ENCODE measurements around the gene GDPD1.

GDPD1 gene

DNA sequence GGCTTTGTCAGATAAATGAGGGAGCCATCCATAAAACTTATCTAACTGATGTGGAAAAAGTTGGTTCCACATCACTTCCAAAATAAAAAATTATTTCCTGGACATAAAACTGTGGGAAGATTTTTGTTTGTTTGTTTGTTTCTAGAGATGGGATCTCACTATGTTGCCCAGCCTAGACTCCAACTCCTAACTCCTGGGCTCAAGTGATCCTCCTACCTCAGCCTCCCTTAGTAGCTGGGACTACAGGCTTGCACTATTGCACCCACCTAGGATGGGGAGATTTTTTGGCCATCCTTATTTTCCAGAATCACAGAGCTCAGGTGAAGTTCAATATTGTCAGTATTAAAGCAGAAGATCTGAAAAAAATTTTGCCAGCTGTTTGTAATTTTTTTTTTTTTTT, 34.3 kb upstream of the GDPD1 start:
- H2BK12ac ChIP-seq (ENCODE audit: low read length): no peak overlapping the region
- no peak overlapping the region for H2BK5ac ChIP-seq (ENCODE audit: low read depth, low read length, poor library complexity)
- no peaks in the 10 kb centered on the region for H3K79me1 ChIP-seq (ENCODE audit: low read length)

DNA sequence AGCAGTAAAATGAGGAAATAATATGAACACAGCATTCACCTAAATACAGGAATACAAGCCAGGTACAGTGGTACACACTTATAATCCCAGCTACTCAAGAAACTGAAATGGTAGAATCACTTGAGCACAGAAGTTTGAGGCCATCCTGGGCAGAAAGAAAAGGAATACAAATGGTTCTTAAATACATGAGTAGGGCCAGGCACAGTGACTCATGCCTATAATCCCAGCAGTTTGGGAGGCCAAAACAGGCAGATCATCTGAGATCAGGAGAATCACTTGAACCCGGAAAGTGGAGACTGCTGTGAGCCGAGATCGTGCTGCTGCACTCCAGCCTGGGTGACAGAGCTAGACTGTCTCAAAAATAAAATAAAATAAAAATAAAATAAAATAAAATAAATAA, 33.5 kb upstream of the GDPD1 start:
- Histone ChIP-seq H3K4ac (ENCODE audit: low read depth, low read length) (no peak overlapping the region), H3K23ac (ENCODE audit: low read length) (no peak overlapping the region), H3K9ac (ENCODE audit: low read length) (no peak overlapping the region), H3K79me1 (ENCODE audit: low read length) (no peaks in the 10 kb centered on the region), H4K8ac (ENCODE audit: low read depth, low read length) (no peak overlapping the region), H3K14ac (ENCODE audit: low read length) (no peak overlapping the region), H2BK120ac (ENCODE audit: insufficient read depth, low read length, poor library complexity) (no peak overlapping the region), H3K4me3 (ENCODE audit: low read depth, low read length) (no peak overlapping the region), H4K12ac (ENCODE audit: low read depth, low read length) (peak overlapping the region; percentile 54), H3K36me3 (ENCODE audit: control insufficient read depth in 1 of 2, insufficient read depth in 2 of 2, low read length in 2 of 2) (peaks cover 12% of the 10 kb centered on the region in 2 experiments), H2AFZ (ENCODE audit: insufficient read depth, low read length, poor library complexity) (no peak overlapping the region), H3K9me3 (ENCODE audit: insufficient read depth, low read depth, low read length) (no peaks in the 10 kb centered on the region), H3K4me2 (ENCODE audit: low read length) (no peak overlapping the region), H3K27ac (ENCODE audit: low read depth, low read length) (no peak overlapping the region), H3K79me2 (ENCODE audit: control insufficient read depth, insufficient read depth, low read length, poor library complexity) (no peaks in the 10 kb centered on the region), H2AK5ac (ENCODE audit: low read length) (no peak overlapping the region), H3K27me3 (ENCODE audit: insufficient read depth, low read length) (no peaks in the 10 kb centered on the region), H2BK12ac (ENCODE audit: low read length) (no peak overlapping the region), H2BK5ac (ENCODE audit: low read depth, low read length, poor library complexity) (no peak overlapping the region), H3K4me1 (ENCODE audit: control insufficient read depth in 1 of 2, insufficient read depth in 2 of 2, low read length in 2 of 2) (no peaks in the 10 kb centered on the region), H3K18ac (ENCODE audit: low read length) (no peak overlapping the region), H4K91ac (ENCODE audit: low read depth, low read length) (no peak overlapping the region)
- no CpG with 5 or more reads among the region's 3 CpGs for WGBS (ENCODE audit: extremely low coverage, insufficient coverage, insufficient read length)
- no peak for DNase-seq

More for the DNA sequence above, 34.3 kb upstream of the GDPD1 start:
- no peak overlapping the region for H4K91ac ChIP-seq (ENCODE audit: low read depth, low read length)
- no peaks in the 10 kb centered on the region for H3K27me3 ChIP-seq (ENCODE audit: insufficient read depth, low read length)
- peaks cover 13 to 17% of the 10 kb centered on the region in 2 experiments for H3K36me3 ChIP-seq (ENCODE audit: control insufficient read depth in 1 of 2, insufficient read depth in 2 of 2, low read length in 2 of 2)
- H3K27ac ChIP-seq (ENCODE audit: low read depth, low read length): no peak overlapping the region
- no peak overlapping the region for H3K23ac ChIP-seq (ENCODE audit: low read length)
- no peak for DNase-seq
- H3K4me1 ChIP-seq (ENCODE audit: control insufficient read depth in 1 of 2, insufficient read depth in 2 of 2, low read length in 2 of 2): no peaks in the 10 kb centered on the region
- no peaks in the 10 kb centered on the region for H3K9me3 ChIP-seq (ENCODE audit: insufficient read depth, low read depth, low read length)
- H4K8ac ChIP-seq (ENCODE audit: low read depth, low read length): no peak overlapping the region
- H3K4me2 ChIP-seq (ENCODE audit: low read length): no peak overlapping the region
- no peaks in the 10 kb centered on the region for H3K79me2 ChIP-seq (ENCODE audit: control insufficient read depth, insufficient read depth, low read length, poor library complexity)
- no peak overlapping the region for H3K18ac ChIP-seq (ENCODE audit: low read length)
- no peak overlapping the region for H3K4ac ChIP-seq (ENCODE audit: low read depth, low read length)
- H2AFZ ChIP-seq (ENCODE audit: insufficient read depth, low read length, poor library complexity): no peak overlapping the region
- H3K4me3 ChIP-seq (ENCODE audit: low read depth, low read length): no peak overlapping the region
- H2AK5ac ChIP-seq (ENCODE audit: low read length): no peak overlapping the region
- no peak overlapping the region for H3K14ac ChIP-seq (ENCODE audit: low read length)
- H3K9ac ChIP-seq (ENCODE audit: low read length): no peak overlapping the region
- no peak overlapping the region for H2BK120ac ChIP-seq (ENCODE audit: insufficient read depth, low read length, poor library complexity)
- H4K12ac ChIP-seq (ENCODE audit: low read depth, low read length): no peak overlapping the region

DNA sequence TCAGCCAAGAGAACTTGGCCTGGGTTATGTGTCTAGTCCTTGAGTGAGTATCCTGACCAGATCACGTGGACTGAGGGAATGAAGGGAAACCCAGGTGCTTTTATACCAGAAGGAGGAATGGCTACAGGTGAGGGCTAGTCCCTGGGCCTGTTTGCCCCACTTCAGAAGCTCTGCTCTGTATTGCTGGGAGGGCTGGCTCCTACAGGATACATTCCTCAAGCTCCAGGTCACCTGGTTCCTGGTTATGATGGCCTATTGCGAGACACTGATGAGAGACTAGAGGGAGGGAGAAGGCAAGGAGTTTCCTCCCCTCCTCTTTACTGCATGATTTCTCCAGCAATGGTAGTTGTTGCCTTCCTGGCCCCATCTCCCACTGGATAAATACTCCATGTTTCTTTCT, 29.5 kb upstream of the GDPD1 start:
- H2BK12ac ChIP-seq (ENCODE audit: low read length): no peak overlapping the region
- H3K4me1 ChIP-seq (ENCODE audit: control insufficient read depth in 1 of 2, insufficient read depth in 2 of 2, low read length in 2 of 2): no peaks in the 10 kb centered on the region
- H3K9me3 ChIP-seq (ENCODE audit: insufficient read depth, low read depth, low read length): no peaks in the 10 kb centered on the region
- peak in 1 of 2 donors; percentile 29 for DNase-seq
- no peak overlapping the region for H3K23ac ChIP-seq (ENCODE audit: low read length)
- peak overlapping the region; percentile 44 for H4K12ac ChIP-seq (ENCODE audit: low read depth, low read length)
- no peak overlapping the region for H3K27ac ChIP-seq (ENCODE audit: low read depth, low read length)
- H3K4me3 ChIP-seq (ENCODE audit: low read depth, low read length): no peak overlapping the region
- H3K14ac ChIP-seq (ENCODE audit: low read length): no peak overlapping the region
- no CpG with 5 or more reads among the region's 2 CpGs for WGBS (ENCODE audit: extremely low coverage, insufficient coverage, insufficient read length)
- no peak overlapping the region for H3K4me2 ChIP-seq (ENCODE audit: low read length)
- H2BK5ac ChIP-seq (ENCODE audit: low read depth, low read length, poor library complexity): peak overlapping the region; percentile 31
- H2BK120ac ChIP-seq (ENCODE audit: insufficient read depth, low read length, poor library complexity): peak overlapping the region; percentile 38
- H4K8ac ChIP-seq (ENCODE audit: low read depth, low read length): no peak overlapping the region
- H3K79me2 ChIP-seq (ENCODE audit: control insufficient read depth, insufficient read depth, low read length, poor library complexity): no peaks in the 10 kb centered on the region
- no peak overlapping the region for H2AK5ac ChIP-seq (ENCODE audit: low read length)
- no peak overlapping the region for H2AFZ ChIP-seq (ENCODE audit: insufficient read depth, low read length, poor library complexity)
- H3K4ac ChIP-seq (ENCODE audit: low read depth, low read length): no peak overlapping the region
- no peak overlapping the region for H3K18ac ChIP-seq (ENCODE audit: low read length)
- H4K91ac ChIP-seq (ENCODE audit: low read depth, low read length): no peak overlapping the region
- no peaks in the 10 kb centered on the region for H3K79me1 ChIP-seq (ENCODE audit: low read length)
- no peak overlapping the region for H3K9ac ChIP-seq (ENCODE audit: low read length)
- H3K27me3 ChIP-seq (ENCODE audit: insufficient read depth, low read length): no peaks in the 10 kb centered on the region
- peaks cover 18 to 25% of the 10 kb centered on the region in 2 experiments for H3K36me3 ChIP-seq (ENCODE audit: control insufficient read depth in 1 of 2, insufficient read depth in 2 of 2, low read length in 2 of 2)

DNA sequence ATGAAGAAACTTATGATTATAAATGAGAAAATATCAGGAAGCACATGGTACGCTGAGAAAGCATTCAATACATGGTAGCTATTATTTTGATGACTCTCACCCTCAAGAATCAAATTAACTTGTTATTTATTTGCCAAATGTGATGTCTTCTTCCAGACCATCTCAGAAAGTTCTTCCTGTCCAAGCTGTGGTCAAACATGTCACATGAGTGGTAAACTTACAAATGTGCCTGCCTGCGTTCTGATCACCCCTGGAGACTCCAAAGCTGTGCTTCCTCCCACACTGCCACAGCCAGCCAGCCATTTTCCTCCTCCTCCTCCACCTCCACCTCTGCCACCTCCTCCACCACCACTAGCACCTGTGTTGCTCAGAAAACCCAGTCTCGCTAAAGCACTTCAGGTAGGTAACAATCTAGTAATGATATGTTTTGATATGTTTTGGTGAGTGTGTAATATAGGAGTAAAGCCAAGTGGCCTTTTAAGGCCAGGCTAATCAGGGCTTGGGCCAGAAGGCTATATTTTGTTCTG, 26.9 kb upstream of the GDPD1 start:
- Histone ChIP-seq H3K9ac (ENCODE audit: low read length) (no peak overlapping the region), H3K4ac (ENCODE audit: low read depth, low read length) (no peak overlapping the region), H4K8ac (ENCODE audit: low read depth, low read length) (no peak overlapping the region), H2BK120ac (ENCODE audit: insufficient read depth, low read length, poor library complexity) (no peak overlapping the region), H3K4me3 (ENCODE audit: low read depth, low read length) (no peak overlapping the region), H3K23ac (ENCODE audit: low read length) (no peak overlapping the region), H3K4me2 (ENCODE audit: low read length) (no peak overlapping the region), H3K9me3 (ENCODE audit: insufficient read depth, low read depth, low read length) (no peaks in the 10 kb centered on the region), H3K36me3 (ENCODE audit: control insufficient read depth in 1 of 2, insufficient read depth in 2 of 2, low read length in 2 of 2) (peaks cover 23 to 26% of the 10 kb centered on the region in 2 experiments), H3K79me2 (ENCODE audit: control insufficient read depth, insufficient read depth, low read length, poor library complexity) (no peaks in the 10 kb centered on the region), H2AK5ac (ENCODE audit: low read length) (no peak overlapping the region), H4K91ac (ENCODE audit: low read depth, low read length) (no peak overlapping the region), H3K27ac (ENCODE audit: low read depth, low read length) (no peak overlapping the region), H2BK12ac (ENCODE audit: low read length) (no peak overlapping the region), H3K4me1 (ENCODE audit: control insufficient read depth in 1 of 2, insufficient read depth in 2 of 2, low read length in 2 of 2) (no peaks in the 10 kb centered on the region), H2BK5ac (ENCODE audit: low read depth, low read length, poor library complexity) (no peak overlapping the region), H3K79me1 (ENCODE audit: low read length) (no peaks in the 10 kb centered on the region), H4K12ac (ENCODE audit: low read depth, low read length) (no peak overlapping the region), H3K14ac (ENCODE audit: low read length) (no peak overlapping the region), H3K27me3 (ENCODE audit: insufficient read depth, low read length) (no peaks in the 10 kb centered on the region), H3K18ac (ENCODE audit: low read length) (no peak overlapping the region), H2AFZ (ENCODE audit: insufficient read depth, low read length, poor library complexity) (no peak overlapping the region)
- DNase-seq: no peak
- no CpG with 5 or more reads among the region's 3 CpGs for WGBS (ENCODE audit: extremely low coverage, insufficient coverage, insufficient read length)
